GM23338 (cell line): ENCODE measurements around the gene PPP2R3B. TPM values are rescaled to one million over a fixed set of nuclear protein-coding genes. Genes with fewer than 3 reads are reported as not detected.

Experiments used
- ATAC-seq: fragments of 200-7000 bp; cut with Tn5 transposase; 3 replicates; pipeline ENCODE4 v1.9.1; 2020
- DNase-seq: peaks from one replicate; pipeline ENCODE4 v3.0.0-alpha.2; 2015; ENCODE audit warnings: low spot score
- H2AFZ ChIP-seq: fragments of 200-600 bp; sonication (generic); 2 replicates; pipeline ENCODE4 v1.8.0; 2016; ENCODE audit warnings: antibody characterized with exemption, mild to moderate bottlenecking, moderate library complexity
- H3F3A ChIP-seq: fragments of 200-600 bp; sonication (generic); replicated peaks from 2 replicates; pipeline ENCODE4 v1.8.0; 2017; ENCODE audit warnings: antibody characterized with exemption, mixed run types, low read depth
- H3K27ac ChIP-seq: fragments of 200-600 bp; sonication (generic); 2 replicates; pipeline ENCODE4 v1.6.1; 2016; ENCODE audit warnings: low read depth
- H3K27me3 ChIP-seq: fragments of 200-600 bp; sonication (generic); 2 replicates; pipeline ENCODE4 v1.8.0; 2016; ENCODE audit warnings: mild to moderate bottlenecking, mixed run types, moderate library complexity; ENCODE audit not compliant: insufficient read depth
- H3K36me3 ChIP-seq: fragments of 200-600 bp; sonication (generic); 2 replicates; pipeline ENCODE4 v1.8.0; 2016; ENCODE audit warnings: mild to moderate bottlenecking; ENCODE audit not compliant: insufficient read depth
- H3K4me1 ChIP-seq: fragments of 200-600 bp; sonication (generic); 2 replicates; pipeline ENCODE4 v1.8.0; 2016; ENCODE audit warnings: mild to moderate bottlenecking, moderate library complexity; ENCODE audit not compliant: insufficient read depth
- H3K4me2 ChIP-seq: fragments of 200-600 bp; sonication (generic); 2 replicates; pipeline ENCODE4 v1.7.1; 2017; ENCODE audit warnings: mixed run types
- H3K4me3 ChIP-seq: fragments of 200-600 bp; sonication (generic); 2 replicates; pipeline ENCODE4 v1.6.1; 2016; ENCODE audit warnings: mixed run types
- H3K79me2 ChIP-seq: fragments of 200-600 bp; sonication (generic); replicated peaks from 2 replicates; pipeline ENCODE4 v1.8.0; 2017; ENCODE audit warnings: mild to moderate bottlenecking; ENCODE audit not compliant: insufficient read depth
- H3K9me2 ChIP-seq: fragments of 200-600 bp; sonication (generic); 2 replicates; pipeline ENCODE4 v1.8.0; 2017; ENCODE audit not compliant: insufficient read depth
- H4K20me1 ChIP-seq: fragments of 200-600 bp; sonication (generic); replicated peaks from 2 replicates; pipeline ENCODE4 v1.8.0; 2017; ENCODE audit warnings: mild to moderate bottlenecking; ENCODE audit not compliant: insufficient read depth
- H3K27ac Mint-ChIP-seq: 2 replicates; pipeline ENCODE4 v1.8.0; 2020; ENCODE audit warnings: inconsistent platforms, mild to moderate bottlenecking, moderate library complexity, mixed read lengths
- H3K27me3 Mint-ChIP-seq: 3 replicates; pipeline ENCODE4 v1.8.0; 2022; ENCODE audit warnings: low read depth, mild to moderate bottlenecking, moderate library complexity, mixed read lengths, inconsistent platforms; ENCODE audit not compliant: insufficient read depth, poor library complexity
- H3K36me3 Mint-ChIP-seq: 3 replicates; pipeline ENCODE4 v1.8.0; 2021; ENCODE audit warnings: low read depth, mild to moderate bottlenecking, inconsistent platforms, moderate library complexity, mixed read lengths
- H3K4me1 Mint-ChIP-seq: 3 replicates; pipeline ENCODE4 v1.8.0; 2020; ENCODE audit warnings: mild to moderate bottlenecking, inconsistent platforms, mixed read lengths
- H3K4me3 Mint-ChIP-seq: 3 replicates; pipeline ENCODE4 v1.8.0; 2021; ENCODE audit warnings: moderate library complexity, mild to moderate bottlenecking, inconsistent platforms, mixed read lengths
- H3K9me3 Mint-ChIP-seq: 3 replicates; pipeline ENCODE4 v1.8.0; 2020; ENCODE audit warnings: moderate library complexity, mild to moderate bottlenecking, inconsistent platforms, mixed read lengths
- CREB1 ChIP-seq: fragments of 250-450 bp; sonication (Bioruptor Pico); IDR thresholded peaks from 2 replicates; pipeline ENCODE4 v1.5.0; 2020; ENCODE audit warnings: low read depth, mild to moderate bottlenecking, moderate library complexity
- CTCF ChIP-seq, 2 experiments: fragments of 200-600 bp in 1 of 2; sonication (generic) in 1 of 2; conservative IDR thresholded peaks; 2 replicates each; pipeline versions ENCODE4 v1.5.1 to v1.6.1; 2016 to 2017; ENCODE audit warnings: antibody characterized with exemption in 2 of 2, low read depth in 2 of 2, mild to moderate bottlenecking in 2 of 2, moderate library complexity in 1 of 2
- ETS1 ChIP-seq: IDR thresholded peaks from 2 replicates; pipeline ENCODE4 v1.6.1; 2016; ENCODE audit warnings: antibody characterized with exemption
- EZH2 ChIP-seq: fragments of 200-600 bp; sonication (generic); IDR thresholded peaks from one replicate; pipeline ENCODE4 v1.8.0; 2017; ENCODE audit warnings: antibody characterized with exemption, mild to moderate bottlenecking, low read depth; ENCODE audit not compliant: unreplicated experiment
- EZH2phosphoT487 ChIP-seq: fragments of 200-600 bp; sonication (generic); IDR thresholded peaks from one replicate; pipeline ENCODE4 v1.8.1; 2018; ENCODE audit warnings: antibody characterized with exemption; ENCODE audit not compliant: unreplicated experiment
- JUNB ChIP-seq: IDR thresholded peaks from one replicate; pipeline ENCODE4 v1.6.1; 2016; ENCODE audit warnings: antibody characterized with exemption; ENCODE audit not compliant: unreplicated experiment
- NANOG ChIP-seq: IDR thresholded peaks from 2 replicates; pipeline ENCODE4 v1.6.1; 2016; ENCODE audit warnings: antibody characterized with exemption, borderline replicate concordance
- POLR2AphosphoS5 ChIP-seq: IDR thresholded peaks from 2 replicates; pipeline ENCODE4 v1.6.1; 2016; ENCODE audit warnings: antibody characterized with exemption, low read depth
- REST ChIP-seq: IDR thresholded peaks from one replicate; pipeline ENCODE4 v1.6.1; 2018; ENCODE audit warnings: antibody characterized with exemption; ENCODE audit not compliant: unreplicated experiment
- STAT1 ChIP-seq: IDR thresholded peaks from one replicate; pipeline ENCODE4 v1.6.1; 2016; ENCODE audit warnings: antibody characterized with exemption; ENCODE audit not compliant: unreplicated experiment
- ZNF114 ChIP-seq: fragments of 250-450 bp; sonication (Bioruptor Pico); IDR thresholded peaks from 2 replicates; pipeline ENCODE4 v1.5.0; 2020; ENCODE audit warnings: mild to moderate bottlenecking, moderate library complexity
- ZNF331 ChIP-seq: fragments of 250-450 bp; sonication (Bioruptor Pico); IDR thresholded peaks from 2 replicates; pipeline ENCODE4 v1.5.0; 2020; ENCODE audit warnings: low read depth, mild to moderate bottlenecking, moderate library complexity
- ZNF462 ChIP-seq: fragments of 250-450 bp; sonication (Bioruptor Pico); IDR thresholded peaks from 2 replicates; pipeline ENCODE4 v1.5.0; 2020; ENCODE audit warnings: mild to moderate bottlenecking, moderate library complexity
- polyA plus RNA-seq: library from polyadenylated mRNA; unstranded; fragments of >200 nt; fragmentation: Nextera tagmentation; extraction: Ambion mirVana; gene quantifications from 2 replicates; pipeline ENCODE4 v1.2.1, GENCODE V29; 2016
- total RNA-seq: library from RNA; depleted of rRNA; stranded (reverse); fragments of >200 nt; shearing (Covaris generic); gene quantifications from 2 replicates; pipeline ENCODE4 v1.2.3, GENCODE V29; 2014

PPP2R3B gene
- total and polyA plus RNA-seq, 2 experiments from 2014 or later, result 50.1 to 104 TPM

- Mint-ChIP-seq H3K27ac (no peak overlapping the region), H3K9me3 (peaks cover 8% of the 10 kb centered on the region), H3K4me3 (no peak overlapping the region), H3K36me3 (peaks cover 63% of the 10 kb centered on the region), H3K27me3 (peaks cover 12% of the 10 kb centered on the region), H3K4me1 (no peaks in the 10 kb centered on the region)
- no peaks in the 10 kb centered on the region for H3K9me2 ChIP-seq
- no peak overlapping the region for H3K4me2 ChIP-seq
- no peaks in the 10 kb centered on the region; the same call in 1 of the 2 replicates for H3K36me3 ChIP-seq
- TF ChIP-seq POLR2AphosphoS5 (no peak), NANOG (no peak), ETS1 (no peak), REST (no peak), CREB1 (no peak), EZH2 (no peak), EZH2phosphoT487 (no peak), JUNB (no peak), ZNF114 (CRISPR knock-in tag) (no peak), STAT1 (no peak), ZNF331 (CRISPR knock-in tag) (no peak), ZNF462 (CRISPR knock-in tag) (no peak), CTCF (conservative IDR thresholded peaks at IDR 0.05; ENCODE audit: low read depth in 2 of 2) (no peak)
- no peak overlapping the region for H2AFZ ChIP-seq
- H3F3A ChIP-seq, result no peaks in the 10 kb centered on the region
- no peak overlapping the region for H3K27ac ChIP-seq
- H3K27me3 ChIP-seq, result no peaks in the 10 kb centered on the region
- no peak overlapping the region for H3K4me3 ChIP-seq
- H3K4me1 ChIP-seq, result no peaks in the 10 kb centered on the region
- peaks cover 44% of the 10 kb centered on the region for H3K79me2 ChIP-seq
- no peak for DNase-seq
- H4K20me1 ChIP-seq, result peaks cover 22% of the 10 kb centered on the region
- ATAC-seq, result no peak
Measured at GRCh38 chrX:360496-361150, 26.1 kb downstream of the PPP2R3B start.
